ENCODE data around the gene SEMA7A.

GRCh38 chr15:74443100-74443909 is 9.5 kb upstream of the SEMA7A start:
- TF ChIP-seq RCOR1 (IDR thresholded peaks at IDR 0.05; ENCODE audit: low read length) (no peak), TAF1 (IDR thresholded peaks at IDR 0.05; ENCODE audit: borderline replicate concordance, low read depth, low read length) (no peak), CTCF (IDR thresholded peaks at IDR 0.05) (no peak), POLR2AphosphoS5 (IDR thresholded peaks at IDR 0.05; ENCODE audit: low read depth, low read length) (no peak), MXI1 (IDR thresholded peaks at IDR 0.05; ENCODE audit: low read depth, low read length) (no peak), RFX5 (IDR thresholded peaks at IDR 0.05; ENCODE audit: low read length) (no peak), EP300 (IDR thresholded peaks at IDR 0.05; ENCODE audit: borderline replicate concordance in 1 of 2, low read depth in 1 of 2, low read length in 1 of 2) (no peak), NRF1 (IDR thresholded peaks at IDR 0.05; ENCODE audit: low read depth, low read length) (no peak), USF1 (IDR thresholded peaks at IDR 0.05; ENCODE audit: borderline replicate concordance, low read depth) (no peak), FOXM1 (IDR thresholded peaks at IDR 0.05; ENCODE audit: low read depth) (no peak), ELF1 (IDR thresholded peaks at IDR 0.05) (no peak), NFIC (IDR thresholded peaks at IDR 0.05; ENCODE audit: borderline replicate concordance) (no peak), ZBTB33 (IDR thresholded peaks at IDR 0.05; ENCODE audit: borderline replicate concordance, low read depth) (no peak)
